SK-N-MC (cell line): Measurements from ENCODE around the gene LRIG2.
"Not testable (repeated sequence)": the region's sequence is repeated elsewhere in the genome, so short reads cannot be mapped to it uniquely, and the experiment has no call there.

Experiments
- DNase-seq: peaks from one replicate; pipeline ENCODE4 v3.0.0-alpha.2; 2011; ENCODE audit warnings: low read depth, low spot score
- H3K27ac ChIP-seq: fragments of 200-600 bp; sonication (generic); 2 replicates; pipeline ENCODE4 v1.5.1; 2016; ENCODE audit warnings: mixed run types
- H3K36me3 ChIP-seq: fragments of 200-600 bp; sonication (generic); 2 replicates; pipeline ENCODE4 v1.6.1; 2017; ENCODE audit warnings: antibody characterized with exemption, low read length, mixed read lengths; ENCODE audit not compliant: insufficient read depth
- H3K4me3 ChIP-seq: fragments of 200-600 bp; sonication (generic); 2 replicates; pipeline ENCODE4 v1.5.1; 2016
- H3K9ac ChIP-seq: fragments of 200-600 bp; sonication (generic); 2 replicates; pipeline ENCODE4 v1.8.0; 2017; ENCODE audit warnings: mixed run types, mixed read lengths; ENCODE audit not compliant: insufficient read length
- H3K9me3 ChIP-seq: fragments of 200-600 bp; sonication (generic); 2 replicates; pipeline ENCODE4 v1.6.1; 2017; ENCODE audit warnings: low read depth, mild to moderate bottlenecking, antibody characterized with exemption, low read length, moderate library complexity, mixed read lengths
- EZH2 ChIP-seq: fragments of 200-600 bp; sonication (generic); IDR thresholded peaks from one replicate; pipeline ENCODE4 v1.6.1; 2017; ENCODE audit warnings: antibody characterized with exemption
- FOXP2 ChIP-seq: optimal IDR thresholded peaks from 2 replicates; pipeline ENCODE3; 2011; ENCODE audit warnings: mild to moderate bottlenecking, moderate library complexity; ENCODE audit not compliant: insufficient read depth; ENCODE audit errors: extremely low read length, control extremely low read depth
- POLR2AphosphoS5 ChIP-seq: IDR thresholded peaks from 2 replicates; pipeline ENCODE4 v1.6.1; 2012; ENCODE audit warnings: mild to moderate bottlenecking, low read depth, low read length, borderline replicate concordance

Gene LRIG2

DNA sequence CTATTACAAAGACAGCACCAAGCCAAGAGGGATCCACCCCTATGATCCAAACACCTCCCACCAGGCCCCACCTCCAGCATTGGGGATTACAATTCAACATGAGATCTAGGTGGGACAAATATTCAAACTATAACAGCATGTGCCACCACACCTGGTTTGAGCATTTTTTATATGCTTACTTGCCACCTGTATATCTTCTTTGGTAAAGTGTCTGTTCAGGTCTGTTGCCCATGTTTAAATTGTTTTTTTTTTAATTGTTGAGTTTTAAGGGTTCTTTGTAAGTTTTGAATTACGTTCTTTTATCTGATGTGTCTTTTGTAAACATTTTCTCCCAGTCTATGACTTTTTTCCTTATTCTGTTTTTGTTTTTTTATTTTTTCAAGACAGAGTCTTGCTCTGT lies 83.4 kb downstream of the LRIG2 start:
- no peaks in the 10 kb centered on the region for H3K36me3 ChIP-seq
- H3K9me3 ChIP-seq, result no peaks in the 10 kb centered on the region
- TF ChIP-seq POLR2AphosphoS5 (no peak), FOXP2 (no peak), EZH2 (no peak)
- no peak overlapping the region for H3K4me3 ChIP-seq
- no peak overlapping the region for H3K27ac ChIP-seq
- no peak for DNase-seq
- H3K9ac ChIP-seq, result no peak overlapping the region

DNA sequence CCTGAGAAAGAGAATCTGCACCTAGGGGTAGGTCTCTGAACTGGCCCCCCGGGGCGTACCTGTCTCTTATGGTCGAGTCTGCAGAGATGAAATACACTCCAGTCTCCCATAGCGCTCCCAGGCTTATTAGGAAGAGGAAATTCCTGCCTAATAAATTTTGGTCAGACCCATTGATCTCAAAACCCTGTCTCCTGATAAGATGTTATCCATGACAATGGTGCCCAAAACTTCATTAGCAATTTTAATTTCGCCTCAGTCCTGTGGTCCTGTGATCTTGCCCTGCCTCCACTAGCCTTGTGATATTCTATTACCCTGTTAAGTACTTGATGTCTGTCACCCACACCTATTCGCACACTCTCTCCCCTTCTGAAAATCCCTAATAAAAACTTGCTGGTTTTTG lies 85.7 kb downstream of the LRIG2 start:
- not testable (repeated sequence) for H3K9ac ChIP-seq, H3K9me3 ChIP-seq, H3K4me3 ChIP-seq, DNase-seq, H3K36me3 ChIP-seq, H3K27ac ChIP-seq

DNA sequence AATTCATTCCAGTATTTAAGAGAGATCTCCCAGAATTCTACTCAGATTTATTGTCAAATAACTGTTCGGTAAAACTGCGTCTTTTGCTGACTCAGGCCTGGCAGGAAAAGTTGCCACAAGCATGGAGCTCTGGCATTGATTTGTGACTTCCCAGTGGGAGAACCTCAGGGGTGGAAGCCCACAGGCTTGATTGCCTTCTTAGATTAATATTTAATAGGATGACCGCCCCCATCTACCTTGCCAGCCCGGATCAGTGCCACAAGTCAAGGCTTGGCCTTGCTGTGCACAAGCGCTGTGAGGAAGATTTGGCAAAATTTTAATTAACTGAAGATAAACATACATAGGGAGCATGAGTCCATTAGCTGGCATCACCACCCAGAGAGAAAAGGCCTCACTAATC lies 93.5 kb downstream of the LRIG2 start:
- H3K36me3 ChIP-seq, result no peaks in the 10 kb centered on the region
- TF ChIP-seq FOXP2 (no peak), EZH2 (no peak), POLR2AphosphoS5 (no peak)
- no peak overlapping the region for H3K4me3 ChIP-seq
- 0 out of 2 replicates have a peak overlapping the region, but pooled peaks have one; percentile 40 for H3K27ac ChIP-seq
- DNase-seq, result no peak
- H3K9me3 ChIP-seq, result no peaks in the 10 kb centered on the region
- H3K9ac ChIP-seq, result peak overlapping the region; percentile 0

DNA sequence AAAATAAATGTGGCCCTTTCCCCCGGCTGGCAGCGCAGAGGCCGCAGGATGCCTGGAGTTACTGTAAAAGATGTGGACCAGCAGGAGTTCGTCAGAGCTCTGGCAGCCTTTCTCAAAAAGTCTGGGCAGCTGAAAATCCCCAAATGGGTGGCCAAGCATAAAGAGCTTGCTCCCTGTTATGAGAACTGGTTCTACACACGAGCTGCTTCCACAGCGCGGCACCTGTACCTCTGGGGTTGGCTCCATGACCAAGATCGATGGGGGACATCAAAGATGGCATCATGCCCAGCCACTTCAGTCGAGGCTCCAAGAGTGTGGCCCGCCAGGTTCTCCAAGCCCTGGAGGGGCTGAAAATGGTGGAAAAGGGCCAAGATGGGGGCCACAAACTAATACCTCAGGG lies 95.9 kb downstream of the LRIG2 start:
- H3K36me3 ChIP-seq, result no peaks in the 10 kb centered on the region
- no peak for TF ChIP-seq POLR2AphosphoS5
- no peak for TF ChIP-seq EZH2
- no peak for TF ChIP-seq FOXP2
- no peak overlapping the region for H3K4me3 ChIP-seq
- H3K27ac ChIP-seq, result no peak overlapping the region
- no peaks in the 10 kb centered on the region for H3K9me3 ChIP-seq
- no peak overlapping the region for H3K9ac ChIP-seq
- DNase-seq, result no peak

DNA sequence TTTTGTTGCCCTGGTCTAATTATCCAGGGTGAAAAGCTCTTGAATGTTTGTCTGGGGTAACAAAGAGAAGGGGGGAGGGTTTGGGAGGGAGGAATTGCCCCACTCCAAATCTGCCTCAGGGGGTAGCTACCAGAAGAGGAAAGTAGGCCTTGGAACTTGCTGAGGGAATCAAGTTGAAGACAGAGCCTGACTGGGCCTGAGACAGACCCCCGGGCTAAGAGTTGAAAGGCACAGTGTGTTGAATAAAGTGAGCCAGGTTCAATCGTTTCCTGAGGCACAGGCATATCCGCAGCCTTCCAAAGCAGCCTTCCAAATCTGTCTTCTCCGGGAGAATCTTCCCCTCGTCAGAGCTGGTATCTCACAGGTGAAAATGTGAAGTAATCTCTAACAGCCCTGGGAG lies 96.6 kb downstream of the LRIG2 start:
- DNase-seq, result no peak
- Histone ChIP-seq H3K27ac (no peak overlapping the region; the same call in 1 of the 2 replicates), H3K4me3 (no peak overlapping the region), H3K9ac (no peak overlapping the region), H3K36me3 (no peaks in the 10 kb centered on the region), H3K9me3 (no peaks in the 10 kb centered on the region)
- TF ChIP-seq EZH2 (no peak), FOXP2 (no peak), POLR2AphosphoS5 (no peak)

DNA sequence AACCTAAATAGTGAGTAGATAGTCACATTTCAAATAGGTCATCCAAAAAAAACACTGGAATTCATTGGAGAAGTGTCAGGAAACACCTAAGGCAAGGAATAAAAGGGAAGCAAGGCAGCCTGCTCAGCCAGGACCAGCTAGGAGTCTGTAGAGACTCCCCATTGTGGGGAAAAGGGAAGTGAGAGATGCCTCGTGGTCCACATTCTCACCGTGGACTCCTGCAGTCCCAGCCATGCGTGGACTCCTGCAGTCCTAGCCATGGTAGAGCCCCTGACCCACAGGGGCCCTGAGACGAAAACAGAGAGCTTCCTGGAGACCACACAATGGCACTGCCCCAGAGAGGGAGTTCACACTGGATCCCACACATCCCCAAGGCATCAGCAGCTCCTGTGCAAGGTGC lies 97.5 kb downstream of the LRIG2 start:
- Histone ChIP-seq H3K9me3 (no peaks in the 10 kb centered on the region), H3K9ac (no peak overlapping the region), H3K4me3 (no peak overlapping the region), H3K27ac (no peak overlapping the region), H3K36me3 (no peaks in the 10 kb centered on the region)
- DNase-seq, result no peak
- no peak for TF ChIP-seq EZH2
- TF ChIP-seq FOXP2, result no peak
- no peak for TF ChIP-seq POLR2AphosphoS5

DNA sequence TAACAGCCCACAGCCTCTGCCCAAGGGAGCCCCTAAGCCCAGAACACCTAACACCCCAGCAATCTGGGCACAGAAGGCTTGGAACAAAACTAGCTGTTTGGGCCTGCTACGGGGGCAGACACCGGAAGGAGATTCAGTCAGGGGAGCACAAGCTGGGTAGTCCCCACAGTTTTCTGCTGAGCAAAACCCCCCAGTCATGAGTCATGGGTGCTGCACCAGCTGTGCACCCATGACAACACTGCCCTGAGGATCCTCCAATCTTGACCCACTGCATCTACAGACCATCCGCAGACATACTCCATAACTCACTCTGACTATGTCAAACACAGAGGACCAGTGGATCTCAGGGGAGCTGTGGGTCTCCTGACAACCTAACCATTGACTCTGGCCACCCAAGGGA lies 105.1 kb downstream of the LRIG2 start:
- no peaks in the 10 kb centered on the region for H3K9me3 ChIP-seq
- TF ChIP-seq POLR2AphosphoS5, result no peak
- TF ChIP-seq FOXP2, result no peak
- TF ChIP-seq EZH2, result no peak
- H3K27ac ChIP-seq, result no peak overlapping the region
- no peak for DNase-seq
- no peaks in the 10 kb centered on the region for H3K36me3 ChIP-seq
- no peak overlapping the region for H3K4me3 ChIP-seq
- H3K9ac ChIP-seq, result no peak overlapping the region

DNA sequence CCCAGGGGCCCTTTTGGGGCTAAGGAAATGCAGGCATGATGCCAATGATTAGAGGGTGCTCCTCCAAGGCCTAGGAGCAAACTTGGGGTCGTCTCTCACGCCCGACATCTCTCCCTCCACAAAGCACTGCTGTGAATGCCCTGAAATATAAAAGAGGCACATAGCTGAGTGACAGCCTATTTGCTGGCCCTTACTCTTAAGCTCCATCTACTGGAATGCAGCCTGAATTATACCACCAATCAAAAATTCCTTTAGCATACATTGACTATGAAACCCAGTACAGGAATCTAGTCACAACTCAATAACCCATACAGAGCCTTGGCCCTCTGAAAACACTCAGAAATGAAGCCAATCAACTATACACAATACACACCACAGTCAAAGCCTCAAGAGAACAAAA lies 105.5 kb downstream of the LRIG2 start:
- no peaks in the 10 kb centered on the region for H3K9me3 ChIP-seq
- no peaks in the 10 kb centered on the region for H3K36me3 ChIP-seq
- no peak for TF ChIP-seq POLR2AphosphoS5
- TF ChIP-seq EZH2, result no peak
- no peak overlapping the region for H3K9ac ChIP-seq
- H3K4me3 ChIP-seq, result no peak overlapping the region
- DNase-seq, result no peak
- no peak overlapping the region for H3K27ac ChIP-seq
